ENCODE measurements around the gene ZNF276.
"Not testable (repeated sequence)": the region's sequence is repeated elsewhere in the genome, so short reads cannot be mapped to it uniquely, and the experiment has no call there.

DNA sequence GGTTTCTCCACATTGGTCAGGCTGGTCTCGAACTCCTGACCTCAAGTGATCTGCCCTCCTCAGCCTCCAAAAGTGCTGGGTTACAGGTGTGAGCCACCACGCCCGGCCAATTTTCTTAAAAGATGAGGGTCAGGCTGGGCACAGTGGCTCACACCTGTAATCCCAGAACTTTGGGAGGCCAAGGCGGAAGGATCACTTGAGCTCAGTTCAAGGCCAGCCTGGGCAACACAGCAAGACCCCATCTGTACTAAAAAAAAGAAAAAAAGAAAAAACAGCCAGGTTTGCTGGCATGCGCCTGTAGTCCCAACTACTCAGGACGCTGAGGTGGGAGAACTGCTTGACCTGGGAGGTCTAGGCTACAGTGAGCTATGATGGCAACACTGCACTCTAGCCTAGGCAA lies 62.6 kb downstream of the ZNF276 start:
- not testable (repeated sequence) for TF ChIP-seq POLR2A (IDR thresholded peaks at IDR 0.05)
- TF ChIP-seq, protein P1, sequence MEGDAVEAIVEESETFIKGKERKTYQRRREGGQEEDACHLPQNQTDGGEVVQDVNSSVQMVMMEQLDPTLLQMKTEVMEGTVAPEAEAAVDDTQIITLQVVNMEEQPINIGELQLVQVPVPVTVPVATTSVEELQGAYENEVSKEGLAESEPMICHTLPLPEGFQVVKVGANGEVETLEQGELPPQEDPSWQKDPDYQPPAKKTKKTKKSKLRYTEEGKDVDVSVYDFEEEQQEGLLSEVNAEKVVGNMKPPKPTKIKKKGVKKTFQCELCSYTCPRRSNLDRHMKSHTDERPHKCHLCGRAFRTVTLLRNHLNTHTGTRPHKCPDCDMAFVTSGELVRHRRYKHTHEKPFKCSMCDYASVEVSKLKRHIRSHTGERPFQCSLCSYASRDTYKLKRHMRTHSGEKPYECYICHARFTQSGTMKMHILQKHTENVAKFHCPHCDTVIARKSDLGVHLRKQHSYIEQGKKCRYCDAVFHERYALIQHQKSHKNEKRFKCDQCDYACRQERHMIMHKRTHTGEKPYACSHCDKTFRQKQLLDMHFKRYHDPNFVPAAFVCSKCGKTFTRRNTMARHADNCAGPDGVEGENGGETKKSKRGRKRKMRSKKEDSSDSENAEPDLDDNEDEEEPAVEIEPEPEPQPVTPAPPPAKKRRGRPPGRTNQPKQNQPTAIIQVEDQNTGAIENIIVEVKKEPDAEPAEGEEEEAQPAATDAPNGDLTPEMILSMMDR (IDR thresholded peaks at IDR 0.05): not testable (repeated sequence)

All from heart left ventricle (tissue), 13 donors.